ENCODE data around the gene SLC6A18. TPM values are rescaled to one million over a fixed set of nuclear protein-coding genes. Genes with fewer than 3 reads are reported as not detected.

SLC6A18 gene
- total RNA-seq, 2 donors from 2014 or later, result 0.27 TPM; not detected in 1

DNA sequence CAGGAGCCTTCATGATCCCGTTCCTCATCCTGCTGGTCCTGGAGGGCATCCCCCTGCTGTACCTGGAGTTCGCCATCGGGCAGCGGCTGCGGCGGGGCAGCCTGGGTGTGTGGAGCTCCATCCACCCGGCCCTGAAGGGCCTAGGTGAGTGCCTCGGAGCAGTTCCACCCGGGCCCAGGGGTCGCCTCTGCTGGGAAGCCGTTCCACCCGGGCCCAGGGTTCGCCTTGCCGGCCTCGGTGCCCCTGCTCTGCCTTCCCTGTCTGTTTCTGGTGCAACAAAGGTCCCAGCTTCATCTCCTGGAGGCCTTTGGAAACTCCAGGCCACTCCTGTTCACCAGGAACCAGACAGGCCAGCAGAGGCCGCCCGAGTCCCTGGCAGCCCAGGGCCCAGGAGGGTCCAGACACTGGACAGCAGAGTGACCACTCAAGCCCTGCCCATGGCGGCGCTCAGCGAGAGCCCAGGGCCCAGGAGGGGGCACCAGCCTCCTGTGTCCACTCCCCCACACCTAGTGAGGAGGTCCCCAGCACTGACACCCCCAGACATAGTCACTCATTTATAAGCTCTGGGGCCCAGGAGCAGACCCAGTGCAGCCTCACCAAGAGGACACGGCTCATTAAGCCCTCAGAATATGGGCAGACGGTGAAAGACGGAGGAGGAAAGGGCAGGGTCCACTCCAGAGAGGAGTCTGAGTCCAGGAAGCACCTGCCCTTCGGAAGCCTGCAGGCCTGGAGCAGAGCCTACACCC, 16.3 kb upstream of the SLC6A18 start:
- no peak overlapping the region for H3K9ac ChIP-seq (ENCODE audit: low read depth in 2 of 2, low read length in 2 of 2)
- no peak overlapping the region for H3K27ac ChIP-seq
- H3K27me3 ChIP-seq, result no peaks in the 10 kb centered on the region
- peak; percentile 54 for DNase-seq
- H3K36me3 ChIP-seq, result no peaks in the 10 kb centered on the region
- TF ChIP-seq, protein P1, sequence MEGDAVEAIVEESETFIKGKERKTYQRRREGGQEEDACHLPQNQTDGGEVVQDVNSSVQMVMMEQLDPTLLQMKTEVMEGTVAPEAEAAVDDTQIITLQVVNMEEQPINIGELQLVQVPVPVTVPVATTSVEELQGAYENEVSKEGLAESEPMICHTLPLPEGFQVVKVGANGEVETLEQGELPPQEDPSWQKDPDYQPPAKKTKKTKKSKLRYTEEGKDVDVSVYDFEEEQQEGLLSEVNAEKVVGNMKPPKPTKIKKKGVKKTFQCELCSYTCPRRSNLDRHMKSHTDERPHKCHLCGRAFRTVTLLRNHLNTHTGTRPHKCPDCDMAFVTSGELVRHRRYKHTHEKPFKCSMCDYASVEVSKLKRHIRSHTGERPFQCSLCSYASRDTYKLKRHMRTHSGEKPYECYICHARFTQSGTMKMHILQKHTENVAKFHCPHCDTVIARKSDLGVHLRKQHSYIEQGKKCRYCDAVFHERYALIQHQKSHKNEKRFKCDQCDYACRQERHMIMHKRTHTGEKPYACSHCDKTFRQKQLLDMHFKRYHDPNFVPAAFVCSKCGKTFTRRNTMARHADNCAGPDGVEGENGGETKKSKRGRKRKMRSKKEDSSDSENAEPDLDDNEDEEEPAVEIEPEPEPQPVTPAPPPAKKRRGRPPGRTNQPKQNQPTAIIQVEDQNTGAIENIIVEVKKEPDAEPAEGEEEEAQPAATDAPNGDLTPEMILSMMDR (IDR thresholded peaks at IDR 0.05), result peak; percentile 57
- no peaks in the 10 kb centered on the region for H3K4me1 ChIP-seq
- intact Hi-C loops (cut with DNase I), result no loop called here
- no peaks in the 10 kb centered on the region for H3K9me3 ChIP-seq
- no peak overlapping the region for H3K4me3 ChIP-seq

DNA sequence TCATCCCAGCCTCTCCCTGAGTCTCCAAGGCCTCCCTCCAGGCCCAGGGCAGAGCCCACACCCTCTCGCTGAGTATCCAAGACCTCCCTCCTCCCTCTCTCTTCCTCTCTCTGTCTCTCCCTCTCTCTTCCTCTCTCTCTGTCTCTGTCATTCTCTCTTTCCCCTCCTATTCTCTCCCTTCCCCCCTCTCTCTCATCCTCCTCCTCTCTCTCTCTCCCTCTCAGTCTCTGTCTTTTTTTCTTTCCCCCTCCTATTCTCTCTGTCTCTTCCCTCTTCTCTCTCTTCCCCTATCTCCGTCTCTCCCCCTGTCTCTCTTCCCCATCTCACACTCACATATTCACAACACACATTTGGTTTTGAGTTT, 15.7 kb upstream of the SLC6A18 start:
- no peaks in the 10 kb centered on the region for H3K36me3 ChIP-seq
- intact Hi-C loops (cut with DNase I), result no loop called here
- no peaks in the 10 kb centered on the region for H3K4me1 ChIP-seq
- no peak overlapping the region for H3K27ac ChIP-seq
- no peak overlapping the region for H3K9ac ChIP-seq (ENCODE audit: low read depth in 2 of 2, low read length in 2 of 2)
- no peaks in the 10 kb centered on the region for H3K9me3 ChIP-seq
- no peaks in the 10 kb centered on the region for H3K27me3 ChIP-seq
- TF ChIP-seq, protein P1 (IDR thresholded peaks at IDR 0.05), result no peak
- no peak for DNase-seq
- no peak overlapping the region for H3K4me3 ChIP-seq

DNA sequence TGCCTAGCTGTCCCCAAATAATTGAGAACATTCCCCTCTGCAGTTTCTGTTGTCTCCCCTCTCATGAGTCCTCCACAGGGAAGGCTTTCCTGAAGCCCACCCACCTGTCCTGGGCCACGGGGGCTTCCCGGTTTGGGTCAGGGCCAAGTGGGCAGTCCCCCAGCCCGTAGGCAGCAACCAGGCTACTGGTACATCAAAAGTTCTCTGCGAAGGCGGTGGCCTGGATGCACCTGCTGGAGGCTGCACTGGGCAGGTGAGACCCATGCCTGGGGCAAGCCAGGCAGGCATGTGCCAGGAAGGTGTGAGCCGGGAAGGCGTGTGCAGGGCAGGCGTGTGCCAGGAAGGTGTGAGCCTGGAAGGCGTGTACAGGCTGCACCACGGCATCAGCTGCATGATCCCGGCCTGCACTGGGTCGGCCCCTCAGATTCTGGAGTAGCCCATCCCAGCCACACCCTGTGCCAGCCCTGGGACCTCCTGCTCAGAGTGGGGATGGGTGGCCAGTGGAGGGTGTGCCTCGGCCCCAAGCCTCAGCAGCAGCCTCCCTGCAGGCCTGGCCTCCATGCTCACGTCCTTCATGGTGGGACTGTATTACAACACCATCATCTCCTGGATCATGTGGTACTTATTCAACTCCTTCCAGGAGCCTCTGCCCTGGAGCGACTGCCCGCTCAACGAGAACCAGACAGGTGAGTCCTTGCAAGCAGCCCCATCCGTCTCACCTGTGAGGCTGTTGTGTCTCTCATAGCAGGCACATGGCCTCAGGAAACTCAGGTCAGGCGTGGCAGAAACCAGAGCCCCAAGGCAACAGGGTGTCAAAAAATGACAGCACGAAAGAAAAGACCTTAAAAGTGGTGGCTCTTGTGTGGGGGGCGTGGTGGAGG, 15.0 kb upstream of the SLC6A18 start:
- Histone ChIP-seq H3K36me3 (no peaks in the 10 kb centered on the region), H3K27me3 (no peaks in the 10 kb centered on the region), H3K4me1 (no peaks in the 10 kb centered on the region), H3K27ac (no peak overlapping the region), H3K9ac (ENCODE audit: low read depth in 2 of 2, low read length in 2 of 2) (no peak overlapping the region), H3K4me3 (no peak overlapping the region), H3K9me3 (no peaks in the 10 kb centered on the region)
- no peak for DNase-seq
- intact Hi-C loops (cut with DNase I), result no loop called here
- TF ChIP-seq, protein P1 (IDR thresholded peaks at IDR 0.05), result no peak

DNA sequence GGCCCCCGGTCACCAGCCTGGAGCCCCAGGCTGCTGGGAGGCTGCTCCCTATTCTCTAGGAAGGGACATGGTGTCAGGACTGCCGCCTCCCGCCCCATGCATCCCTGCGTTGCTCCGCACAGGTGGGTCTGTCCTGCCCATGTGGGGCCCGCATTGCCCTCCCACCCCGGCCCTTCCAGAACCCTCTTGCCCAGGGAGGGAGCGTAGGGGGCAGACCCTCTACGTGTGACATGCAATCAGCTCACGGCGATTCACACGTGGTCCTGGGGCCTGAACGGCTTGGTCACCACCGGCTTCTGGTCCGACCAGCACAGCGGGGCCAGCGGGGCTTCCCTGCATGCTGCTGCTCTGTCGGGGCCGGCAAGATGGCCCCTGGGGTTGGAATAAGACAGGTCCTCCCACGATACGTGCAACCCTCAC, 14.3 kb upstream of the SLC6A18 start:
- no peaks in the 10 kb centered on the region for H3K4me1 ChIP-seq
- DNase-seq, result no peak
- H3K4me3 ChIP-seq, result no peak overlapping the region
- no peaks in the 10 kb centered on the region for H3K27me3 ChIP-seq
- no peaks in the 10 kb centered on the region for H3K9me3 ChIP-seq
- H3K9ac ChIP-seq (ENCODE audit: low read depth in 2 of 2, low read length in 2 of 2), result no peak overlapping the region
- no peak overlapping the region for H3K27ac ChIP-seq
- H3K36me3 ChIP-seq, result no peaks in the 10 kb centered on the region
- intact Hi-C loops (cut with DNase I), result no loop called here
- TF ChIP-seq, protein P1 (IDR thresholded peaks at IDR 0.05), result no peak

DNA sequence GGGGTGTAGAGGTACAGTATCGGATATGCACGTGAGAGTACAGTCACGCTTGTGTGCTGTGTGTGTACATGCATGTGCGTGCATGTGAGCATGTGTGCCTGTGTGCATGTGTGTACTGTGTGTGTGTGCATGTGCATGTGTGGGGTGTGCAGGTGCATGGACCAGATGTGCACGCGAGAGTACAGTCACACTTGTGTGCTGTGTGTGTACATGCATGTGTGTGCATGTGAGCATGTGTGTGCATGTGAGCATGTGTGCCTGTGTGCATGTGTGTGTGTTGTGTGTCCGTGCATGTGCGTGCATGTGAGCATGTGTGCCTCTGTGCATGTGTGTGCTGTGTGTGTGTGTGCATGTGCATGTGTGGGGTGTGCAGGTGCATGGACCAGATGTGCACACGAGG, 13.5 kb upstream of the SLC6A18 start:
- Histone ChIP-seq H3K9me3 (no peaks in the 10 kb centered on the region), H3K9ac (ENCODE audit: low read depth in 2 of 2, low read length in 2 of 2) (no peak overlapping the region), H3K4me1 (no peaks in the 10 kb centered on the region), H3K36me3 (no peaks in the 10 kb centered on the region), H3K27ac (no peak overlapping the region), H3K27me3 (no peaks in the 10 kb centered on the region), H3K4me3 (no peak overlapping the region)
- intact Hi-C loops (cut with DNase I), result no loop called here
- TF ChIP-seq, protein P1 (IDR thresholded peaks at IDR 0.05), result no peak
- DNase-seq, result no peak

All from colonic mucosa (tissue), 4 donors.